DMS 273 (cell line): ENCODE results near the gene PNPO.

Experiments used
- DNase-seq: peaks from one replicate; lab custom pipeline; 2025; ENCODE audit not compliant: unreplicated experiment; lab: John Stamatoyannopoulos, UW

Gene PNPO

GRCh38 chr17:47949197-47949759, 7.9 kb downstream of the PNPO start:
- peak; percentile 90 for DNase-seq

DNA sequence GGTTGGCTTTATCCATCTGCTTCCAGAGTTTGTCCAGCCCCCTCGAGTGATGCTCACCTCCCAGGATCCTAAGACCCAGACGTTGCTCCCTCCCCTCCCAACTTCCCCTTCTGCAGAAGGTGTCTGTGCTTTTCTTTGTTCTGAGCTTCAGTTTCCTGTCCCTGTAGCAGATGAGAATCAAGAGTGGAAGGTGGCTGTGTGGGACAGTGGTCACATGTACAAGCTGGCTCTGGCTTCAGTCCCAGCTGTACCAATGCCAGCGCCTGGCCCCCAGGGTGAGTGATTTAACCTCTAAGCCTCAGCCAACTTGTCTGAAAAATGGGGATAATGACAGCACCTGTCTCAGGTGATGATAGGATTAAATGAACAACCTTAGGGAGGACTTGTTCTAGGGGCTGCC, 8.6 kb downstream of the PNPO start:
- DNase-seq: no peak

DNA sequence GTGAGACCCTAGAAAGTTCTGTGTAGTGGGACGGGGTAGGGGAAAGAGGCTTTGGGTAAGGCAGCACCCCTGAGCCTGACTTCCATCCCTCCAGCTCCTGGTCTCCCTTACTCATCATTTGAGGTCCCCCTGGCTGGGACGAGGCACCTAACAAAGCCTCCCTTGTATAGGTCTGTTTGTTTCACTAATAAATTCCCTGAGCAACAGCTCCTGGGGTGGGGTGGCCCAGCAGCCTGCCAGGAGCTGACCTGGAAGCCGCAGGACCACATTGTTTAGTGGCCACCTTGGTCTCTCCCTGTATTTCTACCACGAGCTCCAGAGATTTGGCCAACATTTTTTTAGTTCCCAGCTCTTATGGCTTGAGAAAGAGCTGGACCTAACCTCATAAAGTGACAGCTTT, 9.1 kb downstream of the PNPO start:
- DNase-seq: no peak

- no peak for DNase-seq
Observed at GRCh38 chr17:47952171-47953021, 11.0 kb downstream of the PNPO start.

DNA sequence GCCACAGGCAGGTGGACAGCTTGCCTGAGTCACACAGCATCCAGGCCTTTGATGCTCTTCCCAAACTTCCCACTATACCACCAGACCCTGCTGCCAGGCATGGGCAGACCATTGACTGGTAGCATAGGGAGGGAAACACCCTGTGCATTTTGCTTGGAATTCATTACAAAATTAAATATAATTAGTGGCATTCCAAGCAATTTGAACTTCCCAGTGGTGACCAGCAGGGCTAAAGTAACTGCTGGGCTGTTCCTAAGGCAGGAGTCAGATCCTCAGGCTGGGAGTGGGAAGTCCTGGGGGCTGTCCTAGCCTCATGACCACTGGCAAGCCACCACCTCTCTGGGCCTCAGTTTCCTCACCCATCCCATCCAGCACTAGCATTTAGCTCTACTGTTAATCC, 12.5 kb downstream of the PNPO start:
- DNase-seq: no peak

DNA sequence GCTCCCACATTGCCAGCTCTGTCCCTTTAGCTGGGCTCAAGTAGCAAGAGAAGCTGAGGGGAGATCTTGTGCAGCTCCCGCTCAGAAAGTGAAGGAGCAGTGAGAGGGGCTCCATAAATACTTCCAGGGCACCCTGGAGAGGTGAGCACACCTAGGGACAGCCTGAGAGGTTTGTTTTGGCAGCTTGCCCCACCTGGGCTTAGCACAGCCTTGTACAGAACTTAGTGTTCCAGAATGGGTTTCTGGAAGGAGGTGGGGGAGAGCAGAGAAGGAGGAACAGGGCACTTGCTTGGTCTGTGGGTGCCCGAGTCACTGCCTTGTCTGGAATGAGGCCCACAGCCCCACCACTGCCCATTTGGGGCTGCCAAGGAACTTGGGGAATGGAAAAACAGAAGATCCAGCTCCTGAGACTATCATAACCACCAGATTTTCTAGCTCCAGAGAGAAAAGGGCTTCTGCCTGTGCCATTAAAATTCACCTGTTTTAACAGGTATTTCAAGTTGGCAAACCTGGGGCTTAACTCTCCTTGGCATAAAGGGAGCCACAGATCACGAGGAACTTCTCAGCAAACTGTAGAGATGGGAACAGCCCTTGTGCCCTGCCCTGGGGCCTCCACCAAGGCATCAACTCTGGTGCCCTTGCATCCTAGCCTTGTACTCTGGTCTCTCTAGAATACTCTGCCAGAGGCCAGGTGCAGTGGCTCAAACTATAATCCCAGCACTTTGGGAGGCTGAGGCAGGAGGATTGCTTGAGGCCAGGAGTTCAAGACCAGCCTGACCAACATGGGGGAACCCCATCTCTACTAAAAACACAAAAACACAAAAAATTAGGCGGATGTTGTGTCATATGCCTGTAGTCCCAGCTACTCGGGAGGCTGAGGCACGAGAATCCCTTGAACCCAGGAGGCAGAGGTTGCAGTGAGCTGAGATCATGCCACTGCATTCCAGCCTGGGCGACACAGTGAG, 14.4 kb downstream of the PNPO start:
- DNase-seq: no peak

DNA sequence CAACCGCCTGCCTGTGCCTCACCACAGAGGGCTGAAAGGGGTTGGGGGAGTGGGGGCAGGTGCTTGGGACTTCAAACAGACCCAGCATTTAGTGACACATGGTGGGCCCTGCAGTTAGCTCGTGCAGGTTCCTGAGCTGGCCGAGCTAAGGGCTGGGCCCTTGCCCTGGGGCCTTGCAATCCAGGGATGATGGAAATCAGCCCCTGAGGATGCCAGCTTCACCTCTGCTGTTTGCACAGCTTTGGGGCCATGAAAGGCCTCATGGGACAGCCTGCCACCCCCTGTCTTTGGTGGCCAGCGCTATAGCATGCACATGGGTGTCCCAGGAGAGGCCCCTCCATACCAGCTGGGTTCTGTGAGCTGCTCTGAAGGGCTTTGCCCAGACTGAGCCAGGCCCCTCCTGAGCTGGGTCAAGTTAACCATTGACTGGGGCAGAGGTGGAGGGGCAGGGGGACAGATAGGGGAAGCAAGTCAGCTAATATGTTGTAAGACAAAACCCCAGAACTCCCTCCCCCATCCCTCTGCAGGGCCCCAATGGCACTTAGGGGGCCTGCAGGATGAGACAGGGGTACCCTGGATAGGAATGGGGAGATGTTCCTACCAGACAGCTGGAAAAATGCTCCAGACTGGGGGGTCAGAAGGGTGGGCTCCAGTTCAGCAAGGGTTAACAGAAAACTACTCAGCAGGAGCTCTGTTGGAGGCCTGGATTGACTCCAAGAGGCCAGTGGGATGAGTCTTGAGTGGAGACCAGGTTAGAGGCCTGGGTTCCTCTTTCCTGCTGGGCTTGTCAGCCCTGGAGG, 15.6 kb downstream of the PNPO start:
- DNase-seq: no peak

- peak; percentile 36 for DNase-seq
Observed at GRCh38 chr17:47957591-47958490, 16.5 kb downstream of the PNPO start, which contains the start of gene PRR15L. PRR15L (minus strand) TSS chr17:47957883; CDS start chr17:47953234, 4,649 bp downstream.

DNA sequence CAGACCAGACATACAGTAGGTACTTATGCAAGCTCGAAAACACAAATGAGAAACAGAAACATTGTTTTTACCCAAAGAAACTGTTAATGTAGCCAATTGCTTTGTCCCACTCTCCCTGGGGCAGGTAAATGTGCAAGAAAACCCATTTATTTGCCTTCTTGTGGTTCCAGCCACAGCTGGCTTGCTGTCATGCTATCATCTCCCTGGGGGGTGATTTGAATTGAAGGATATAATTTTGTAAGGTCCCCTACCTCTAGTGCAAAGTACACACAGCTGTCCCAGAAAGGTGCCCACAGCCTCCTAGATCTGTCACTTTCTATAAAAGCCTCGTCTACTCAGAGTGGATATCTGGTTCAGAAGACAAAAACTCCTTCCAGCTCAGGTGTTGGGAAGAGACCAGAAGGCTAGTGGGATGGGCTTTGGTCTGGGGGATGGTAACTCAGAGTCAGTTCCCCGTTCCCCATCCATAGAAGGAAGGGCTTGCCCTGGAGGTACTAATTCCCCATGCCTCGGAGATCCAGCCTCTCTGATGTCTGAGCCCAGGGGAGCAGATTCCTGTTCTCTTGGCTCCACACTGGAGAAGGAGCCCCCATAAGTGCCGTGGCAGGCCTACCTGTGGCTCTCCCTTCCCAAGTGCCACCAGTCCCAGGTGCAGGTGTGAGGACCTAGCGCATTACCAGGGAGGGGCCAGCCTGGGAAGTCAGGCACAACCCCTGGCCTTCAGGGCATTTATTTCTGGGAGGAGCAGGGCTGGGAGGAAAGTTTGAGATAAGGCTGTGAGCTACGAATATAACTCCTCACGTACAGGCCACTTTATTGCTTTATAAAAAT, 18.7 kb downstream of the PNPO start:
- no peak for DNase-seq

- no peak for DNase-seq
Observed at GRCh38 chr17:47961406-47961805, 20.0 kb downstream of the PNPO start.

- DNase-seq: no peak
Observed at GRCh38 chr17:47962901-47963300, 21.5 kb downstream of the PNPO start.

DNA sequence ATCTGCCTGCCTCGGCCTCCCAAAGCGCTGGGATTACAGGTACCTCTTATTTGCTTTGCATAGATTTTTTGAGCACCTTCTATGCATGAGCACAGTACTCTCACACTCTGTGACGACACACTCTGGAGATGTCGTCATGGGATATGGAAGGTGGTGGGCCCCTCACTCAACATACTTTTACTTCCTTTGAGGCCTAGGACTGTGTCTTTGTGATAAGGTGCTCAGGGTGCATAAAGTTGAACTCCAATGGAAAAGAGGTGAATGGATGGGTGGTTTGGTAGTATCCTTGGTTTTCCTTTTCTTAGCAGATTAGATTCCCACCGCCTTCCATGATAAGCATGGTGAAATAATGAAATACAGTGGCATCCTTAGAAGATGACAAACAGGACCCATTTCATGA, 23.5 kb downstream of the PNPO start:
- no peak for DNase-seq

DNA sequence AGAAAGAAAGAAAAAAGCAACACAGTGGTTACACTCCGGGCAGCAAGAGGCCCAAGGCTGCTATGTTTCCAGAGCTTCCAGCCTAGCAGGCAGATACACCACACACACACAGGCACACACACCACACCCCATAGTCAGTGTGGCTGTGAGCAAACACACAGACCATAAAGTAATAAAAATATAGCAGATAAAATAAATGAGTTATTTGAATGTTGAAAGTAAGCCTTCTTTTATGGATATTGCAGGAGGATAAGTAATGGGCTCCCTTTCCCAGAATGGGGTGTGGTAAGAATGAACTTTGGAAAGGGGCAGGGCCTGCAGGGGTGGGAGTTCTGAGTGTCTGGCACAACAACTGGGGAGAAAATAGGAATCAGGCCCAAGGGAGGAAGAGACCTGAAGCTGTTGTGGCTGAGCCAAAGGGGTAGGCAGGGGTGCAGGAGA, 24.7 kb downstream of the PNPO start:
- DNase-seq: no peak

DNA sequence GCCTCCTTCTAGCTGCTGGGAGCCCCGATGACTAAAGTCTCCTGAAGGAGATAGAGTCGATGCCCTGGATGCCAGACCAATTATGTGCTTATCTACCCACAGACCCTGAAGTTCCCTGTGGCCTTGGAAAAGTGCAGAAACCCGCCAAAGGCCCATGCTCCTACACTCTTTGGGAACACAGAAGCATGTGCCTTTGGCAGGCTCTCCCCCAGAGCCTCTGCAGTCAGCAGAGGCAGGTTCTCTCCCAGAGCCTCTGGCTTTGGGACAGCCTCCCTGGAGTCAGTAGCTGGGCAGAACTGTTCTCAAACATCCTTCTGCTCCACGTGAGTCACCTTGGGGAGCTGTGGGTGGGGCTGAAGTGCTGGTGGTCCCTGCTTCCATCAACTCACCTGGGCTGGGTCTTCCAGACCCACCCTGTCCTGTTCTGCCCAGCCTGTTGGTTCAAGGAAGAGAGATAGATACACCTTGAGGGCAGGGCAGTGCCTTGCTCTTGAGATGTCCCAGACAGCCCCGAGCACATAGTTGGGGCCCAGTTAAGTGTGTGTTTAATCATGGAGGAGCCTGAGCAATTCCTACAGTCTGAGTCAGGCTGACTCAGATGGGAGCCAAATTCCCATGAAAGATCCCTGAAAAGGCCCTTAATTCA, 26.4 kb downstream of the PNPO start:
- no peak for DNase-seq

GRCh38 chr17:47968836-47969235, 27.5 kb downstream of the PNPO start:
- DNase-seq: no peak

DNA sequence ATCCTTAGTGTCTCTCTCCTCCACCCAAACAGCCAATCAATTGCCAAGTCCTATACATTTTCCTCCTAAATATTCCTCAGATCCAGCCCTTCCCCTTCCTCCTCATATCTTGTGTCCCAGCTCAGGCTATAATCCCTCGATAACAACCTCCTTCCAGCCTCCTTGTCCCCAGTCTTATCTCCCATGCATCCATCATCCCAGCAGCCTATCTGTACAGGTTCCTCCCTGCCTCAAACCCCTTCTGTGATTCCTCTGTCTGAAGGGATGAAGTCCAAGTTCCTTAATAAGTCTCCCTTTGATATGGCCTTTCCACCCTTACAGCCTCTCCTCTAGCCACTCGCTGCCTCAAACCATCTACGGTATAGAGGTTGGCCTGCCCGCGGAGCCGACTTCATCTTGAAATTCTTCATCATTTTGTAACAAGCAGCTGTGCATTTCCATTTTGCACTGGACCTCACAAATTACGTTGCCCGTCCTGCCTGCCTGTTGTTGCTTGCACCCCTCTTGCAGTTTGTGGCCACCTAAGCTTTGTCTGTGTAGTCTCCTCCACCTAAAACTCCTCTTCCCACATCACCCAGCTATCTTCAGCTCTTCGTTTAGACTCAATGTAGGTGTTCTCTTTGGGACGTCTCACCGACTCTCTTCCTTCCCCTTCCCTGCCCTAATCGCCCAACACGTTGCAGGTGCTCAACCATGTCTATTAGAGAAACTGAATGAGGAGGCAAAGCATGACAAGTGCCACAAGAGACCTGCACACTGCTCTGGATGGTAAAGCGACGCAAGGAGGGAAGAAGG, 28.8 kb downstream of the PNPO start:
- no peak for DNase-seq

DNA sequence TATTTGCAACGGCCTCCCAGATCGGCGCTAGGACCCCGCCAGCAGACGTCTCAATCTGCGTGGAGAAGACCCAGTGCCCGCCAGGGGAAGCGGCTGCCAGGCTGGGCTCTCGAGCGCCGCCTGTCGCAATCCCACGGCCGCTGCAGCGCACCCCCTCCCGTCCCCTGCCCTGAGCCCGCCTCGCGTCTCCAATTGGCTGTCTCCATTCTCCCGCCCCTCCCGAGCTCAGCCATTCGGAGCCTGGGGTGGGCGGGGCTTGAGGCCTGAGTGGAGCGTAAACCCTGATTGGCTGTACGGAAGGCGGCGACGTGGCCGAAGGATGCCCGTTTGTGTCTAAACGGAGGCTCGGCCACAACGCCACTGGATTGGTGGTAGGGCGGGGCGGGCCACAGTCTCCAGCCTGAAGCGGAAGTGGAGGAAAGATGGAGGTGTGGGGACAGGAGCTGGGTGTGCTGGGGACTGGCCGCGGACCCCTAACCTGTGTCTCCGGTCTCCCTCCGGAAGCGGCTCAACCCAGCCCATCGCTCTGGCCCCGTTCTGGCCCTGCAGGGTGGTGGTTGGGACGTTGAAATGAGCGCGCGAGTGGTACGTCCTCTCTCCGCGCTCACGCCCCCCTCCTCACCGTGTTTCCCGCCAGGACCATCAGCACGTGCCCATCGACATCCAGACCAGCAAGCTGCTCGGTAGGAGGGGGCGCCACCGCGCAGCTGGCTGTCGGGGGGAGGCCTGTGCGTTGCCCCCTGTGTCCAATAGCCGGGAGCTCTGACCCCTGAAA, 29.5 kb downstream of the PNPO start, which contains the start of gene CDK5RAP3:
Gene CDK5RAP3 (plus strand): TSS at position 389 of the 775 bp plus-strand sequence. CDS start 34 bp downstream, at position 423.
- peak; percentile 100 for DNase-seq
